BJ (cell line): ENCODE data around the gene ACAA1. TPM values are rescaled to one million over a fixed set of nuclear protein-coding genes. Genes with fewer than 3 reads are reported as not detected.

Experiments used
- CTCF ChIA-PET: fragments of 350-600 bp; formaldehyde crosslinking; extraction: SDS; loops from one replicate; lab custom pipeline; 2021; ENCODE audit warnings: antibody characterized with exemption, inconsistent platforms; lab: Yijun Ruan, JAX
- POLR2A ChIA-PET: fragments of 300-600 bp; sonication (Branson Sonifier 250); formaldehyde crosslinking; extraction: SDS; loops from one replicate; lab custom pipeline; 2021; ENCODE audit warnings: antibody characterized with exemption; lab: Charles Lee
- DNase-seq: peaks from one replicate; pipeline ENCODE4 v3.0.0-alpha.2; 2011; ENCODE audit warnings: low read depth
- H3K27me3 ChIP-seq: 2 replicates; pipeline ENCODE4 v1.6.0; 2011; ENCODE audit warnings: low read length; ENCODE audit not compliant: control insufficient read depth, insufficient read depth
- H3K36me3 ChIP-seq: 2 replicates; pipeline ENCODE4 v1.5.1; 2011; ENCODE audit warnings: low read length; ENCODE audit not compliant: control insufficient read depth, insufficient read depth
- H3K4me3 ChIP-seq: 2 replicates; pipeline ENCODE4 v1.5.1; 2011; ENCODE audit warnings: low read depth, mild to moderate bottlenecking, control low read depth, low read length
- CTCF ChIP-seq: IDR thresholded peaks from 2 replicates; pipeline ENCODE4 v1.5.1; 2011; ENCODE audit warnings: low read depth, mild to moderate bottlenecking, control low read depth, inconsistent platforms, low read length, moderate library complexity; ENCODE audit not compliant: insufficient read depth
- polyA plus RNA-seq: library from polyadenylated mRNA; depleted of rRNA; stranded (reverse); fragments of >200 nt; gene quantifications from 2 replicates; pipeline ENCODE4 v1.2.3, GENCODE V29; 2011

ACAA1 gene
- polyA plus RNA-seq, 1 experiment: 81.8 TPM

GRCh38 chr3:38098376-38098723, 38.6 kb downstream of the ACAA1 start:
- no peak for TF ChIP-seq CTCF
- DNase-seq: no peak
- Histone ChIP-seq H3K36me3 (no peaks in the 10 kb centered on the region), H3K4me3 (no peak overlapping the region), H3K27me3 (peaks cover 34% of the 10 kb centered on the region)
- POLR2A ChIA-PET: no interaction called here
- CTCF ChIA-PET: interaction anchor here (1.0 kb wide), 1 partner anchor 19 kb away, joined by 4 read pairs; no protein-coding TSS in a partner anchor

- no peak for DNase-seq
- POLR2A ChIA-PET: no interaction called here
- H3K4me3 ChIP-seq: no peak overlapping the region
- CTCF ChIA-PET: interaction anchor here (0.7 kb wide), 1 partner anchor 19 kb away, joined by 3 read pairs; no protein-coding TSS in a partner anchor
- no peaks in the 10 kb centered on the region for H3K36me3 ChIP-seq
- TF ChIP-seq CTCF: no peak
- peaks cover 36% of the 10 kb centered on the region for H3K27me3 ChIP-seq
Measured at GRCh38 chr3:38097446-38098375, 39.2 kb downstream of the ACAA1 start.

GRCh38 chr3:38095669-38096483, 41.1 kb downstream of the ACAA1 start:
- POLR2A ChIA-PET: no interaction called here
- Histone ChIP-seq H3K4me3 (no peak overlapping the region), H3K27me3 (peaks cover 30% of the 10 kb centered on the region), H3K36me3 (no peaks in the 10 kb centered on the region)
- no peak for TF ChIP-seq CTCF
- CTCF ChIA-PET: interaction anchor here (0.6 kb wide), 1 partner anchor 99 kb away, joined by 3 read pairs; no protein-coding TSS in a partner anchor
- no peak for DNase-seq

GRCh38 chr3:38094999-38095398, 41.9 kb downstream of the ACAA1 start:
- no peak overlapping the region for H3K4me3 ChIP-seq
- no peak for DNase-seq
- H3K27me3 ChIP-seq: peaks cover 28% of the 10 kb centered on the region
- TF ChIP-seq CTCF: no peak
- ChIA-PET POLR2A (no interaction called here), CTCF (interaction anchor here (0.6 to 1.5 kb wide), 2 partner anchors 10 to 485 kb away, joined by 3 to 5 read pairs; no protein-coding TSS in a partner anchor)
- H3K36me3 ChIP-seq: no peaks in the 10 kb centered on the region

GRCh38 chr3:38090453-38090852, 46.5 kb downstream of the ACAA1 start:
- ChIA-PET CTCF (no interaction called here), POLR2A (no interaction called here)
- DNase-seq: no peak
- H3K27me3 ChIP-seq: peaks cover 13% of the 10 kb centered on the region
- H3K36me3 ChIP-seq: no peaks in the 10 kb centered on the region
- H3K4me3 ChIP-seq: no peak overlapping the region
- no peak for TF ChIP-seq CTCF
